Measurements from ENCODE around the gene LEKR1. TPM values are rescaled to one million over a fixed set of nuclear protein-coding genes. Genes with fewer than 3 reads are reported as not detected.

LEKR1 gene
- total and polyA plus RNA-seq, 9 of the 15 experiments (the other 6 are each of a cell fraction or from before 2014, with no cell fraction given) = 0.76 to 1.8 (median 1.2) TPM

- TF ChIP-seq ATF2 (CRISPR knock-in tag; IDR thresholded peaks at IDR 0.05) = no peak
- TF ChIP-seq ZFP30 (CRISPR knock-in tag; IDR thresholded peaks at IDR 0.05; ENCODE audit: borderline replicate concordance) = no peak
- peak; percentile 39; the same call in 1 of the 2 replicates for TF ChIP-seq CBFA2T2 (conservative IDR thresholded peaks at IDR 0.05)
- no peak for TF ChIP-seq E2F5 (CRISPR knock-in tag; IDR thresholded peaks at IDR 0.05)
- peak; percentile 93 for TF ChIP-seq DPF2 (IDR thresholded peaks at IDR 0.05)
- TF ChIP-seq FOS (IDR thresholded peaks at IDR 0.05; ENCODE audit: extremely low read depth, insufficient read length) = peak; percentile 62
- peak; percentile 87 for TF ChIP-seq SMARCC2 (IDR thresholded peaks at IDR 0.05; ENCODE audit: low read depth)
These were observed 38.1 kb upstream of the LEKR1 start (continued) for GRCh38 chr3:156787926-156788663.

GRCh38 chr3:156788846-156789245, 37.3 kb upstream of the LEKR1 start:
- ATAC-seq (no peak), DNase-seq (ENCODE audit: extremely low read depth in 1 of 4, low spot score in 3 of 4) (no peak), FAIRE-seq (no peak)
- 52% methylated on average over 3 of the region's 3 CpGs for WGBS (ENCODE audit: insufficient coverage, low coverage, missing lambda C conversion rate)
- H3K9me3 ChIP-seq (replicated peaks; ENCODE audit: control insufficient read depth, insufficient read depth, low read depth, low read length) = no peaks in the 10 kb centered on the region
- H3K4me1 ChIP-seq (replicated peaks in 1 of 2; ENCODE audit: control insufficient read depth in 2 of 2, insufficient read depth in 2 of 2, low read length in 2 of 2) = peaks cover 3 to 41% of the 10 kb centered on the region in 2 experiments
- H3K27me3 ChIP-seq (ENCODE audit: control insufficient read depth in 2 of 2, insufficient read depth in 2 of 2, low read length in 2 of 2) = no peaks in the 10 kb centered on the region
- BruUV-seq (replicated peaks) = no TSS peak
- H3K79me2 ChIP-seq (ENCODE audit: control insufficient read depth, insufficient read depth, low read length) = no peaks in the 10 kb centered on the region
- in situ Hi-C loops (cut with MboI) (no loop called here), intact Hi-C loops (cut with micrococcal nuclease) (no loop called here)
- H3K36me3 ChIP-seq (ENCODE audit: control insufficient read depth, insufficient read depth, low read length) = no peaks in the 10 kb centered on the region
- peak overlapping the region; percentile 50 for H2AFZ ChIP-seq (ENCODE audit: low read depth, low read length)
- POLR2A ChIA-PET = interaction anchor here (0.6 kb wide), 1 partner anchor 736 kb away, joined by 3 read pairs; no protein-coding TSS in a partner anchor
- H3K9ac ChIP-seq (ENCODE audit: insufficient read depth in 1 of 2, low read depth in 2 of 2, low read length in 2 of 2) = no peak overlapping the region
- H3K4me3 ChIP-seq = no peak overlapping the region
- CTCF ChIA-PET (ENCODE audit: low intra/inter-chr PET ratio) = no interaction called here
- H3K27ac ChIP-seq (ENCODE audit: extremely low read depth, low read depth, low read length) = no peak overlapping the region
- no peak overlapping the region for H3K4me2 ChIP-seq (ENCODE audit: insufficient read depth, low read length)
- H3K9me1 ChIP-seq (ENCODE audit: control insufficient read depth, insufficient read depth, low read length) = no peaks in the 10 kb centered on the region
- no peaks in the 10 kb centered on the region for H4K20me1 ChIP-seq (replicated peaks; ENCODE audit: control insufficient read depth, insufficient read depth, low read length)
- 0 out of 2 replicates have a peak, but pooled peaks have one; percentile 23 for TF ChIP-seq CUX1 (CRISPR knock-in tag; IDR thresholded peaks at IDR 0.05)
- TF ChIP-seq TFAP4 (CRISPR knock-in tag; IDR thresholded peaks at IDR 0.05; ENCODE audit: borderline replicate concordance) = no peak

All from K562 (cell line).